CD14-positive monocyte (primary cell): Measurements from ENCODE around the gene PAX8. TPM values are rescaled to one million over a fixed set of nuclear protein-coding genes. Genes with fewer than 3 reads are reported as not detected.

Experiments used
- DNase-seq, 3 donors: peaks; one replicate each; pipeline ENCODE4 v3.0.0-alpha.2; 2011 to 2022
- H2AFZ ChIP-seq: 2 replicates; pipeline ENCODE4 v1.6.0; 2012; ENCODE audit warnings: mild to moderate bottlenecking, low read depth, low read length, inconsistent platforms; ENCODE audit not compliant: insufficient read depth, poor library complexity, severe bottlenecking
- H3K27ac ChIP-seq, 2 donors: 1 replicate in 1 of 2; 2 replicates in 1 of 2; pipeline ENCODE4 v1.5.1; 2012 to 2013; ENCODE audit warnings: low read length in 2 of 2, control low read depth in 1 of 2, inconsistent platforms in 1 of 2, low read depth in 1 of 2, mild to moderate bottlenecking in 1 of 2
- H3K27me3 ChIP-seq, 2 donors: one replicate each; pipeline versions ENCODE4 v1.6.0 to v1.6.1; 2011 to 2013; ENCODE audit warnings: low read length in 2 of 2; ENCODE audit not compliant: control insufficient read depth in 2 of 2, insufficient read depth in 2 of 2
- H3K36me3 ChIP-seq, 2 donors: replicated peaks in 1 of 2; 1 replicate in 1 of 2; 2 replicates in 1 of 2; pipeline versions ENCODE4 v1.5.1 to v1.6.1; 2012 to 2013; ENCODE audit warnings: low read length in 2 of 2, control low read depth in 1 of 2, inconsistent platforms in 1 of 2, mild to moderate bottlenecking in 1 of 2; ENCODE audit not compliant: insufficient read depth in 2 of 2, control insufficient read depth in 1 of 2
- H3K4me1 ChIP-seq, 2 donors: 1 replicate in 1 of 2; 2 replicates in 1 of 2; pipeline versions ENCODE4 v1.5.1 to v1.6.1; 2012 to 2013; ENCODE audit warnings: low read length in 2 of 2, control low read depth in 1 of 2, inconsistent platforms in 1 of 2, mild to moderate bottlenecking in 1 of 2, moderate library complexity in 1 of 2; ENCODE audit not compliant: insufficient read depth in 2 of 2, control insufficient read depth in 1 of 2
- H3K4me2 ChIP-seq: replicated peaks from 2 replicates; pipeline ENCODE3; 2012; ENCODE audit warnings: low read length, moderate library complexity, mild to moderate bottlenecking; ENCODE audit not compliant: poor library complexity, severe bottlenecking; ENCODE audit errors: extremely low read depth
- H3K4me3 ChIP-seq, 3 experiments: fragments of 200-600 bp in 1 of 3; sonication (generic) in 1 of 3; replicated peaks in 1 of 3; 1 replicate in 2 of 3; 2 replicates in 1 of 3; pipeline ENCODE4 v1.5.1; 2011 to 2013; ENCODE audit warnings: low read length in 3 of 3, mild to moderate bottlenecking in 3 of 3, control low read depth in 2 of 3, low read depth in 2 of 3, inconsistent platforms in 1 of 3, moderate library complexity in 1 of 3
- H3K79me2 ChIP-seq: 2 replicates; pipeline ENCODE4 v1.6.0; 2012; ENCODE audit warnings: mild to moderate bottlenecking, control low read depth, inconsistent platforms, low read length, moderate library complexity; ENCODE audit not compliant: insufficient read depth
- H3K9ac ChIP-seq: 2 replicates; pipeline ENCODE4 v1.6.0; 2017; ENCODE audit warnings: low read length, mild to moderate bottlenecking; ENCODE audit not compliant: insufficient read depth, poor library complexity, severe bottlenecking
- H3K9me3 ChIP-seq, 2 donors: replicated peaks in 1 of 2; 1 replicate in 1 of 2; 2 replicates in 1 of 2; pipeline versions ENCODE4 v1.5.1 to v1.6.1; 2012 to 2013; ENCODE audit warnings: low read length in 2 of 2, control low read depth in 1 of 2; ENCODE audit not compliant: control insufficient read depth in 1 of 2, insufficient read depth in 1 of 2
- H4K20me1 ChIP-seq: 2 replicates; pipeline ENCODE4 v1.6.0; 2012; ENCODE audit warnings: mild to moderate bottlenecking, low read length, control low read depth, moderate library complexity; ENCODE audit not compliant: insufficient read depth
- H3K27ac Mint-ChIP-seq, 7 donors: one replicate each; pipeline ENCODE4 v1.8.0; 2020; ENCODE audit warnings: mild to moderate bottlenecking in 7 of 7, mixed read lengths in 7 of 7, moderate library complexity in 6 of 7, inconsistent platforms in 2 of 7
- H3K27me3 Mint-ChIP-seq, 3 donors: one replicate each; pipeline ENCODE4 v1.8.0; 2021 to 2022; ENCODE audit warnings: low read depth in 3 of 3, mild to moderate bottlenecking in 3 of 3, mixed read lengths in 3 of 3, moderate library complexity in 3 of 3, inconsistent platforms in 1 of 3
- H3K36me3 Mint-ChIP-seq, 2 donors: one replicate each; pipeline ENCODE4 v1.8.0; 2020; ENCODE audit warnings: mixed read lengths in 2 of 2, inconsistent platforms in 1 of 2, mild to moderate bottlenecking in 1 of 2
- H3K4me1 Mint-ChIP-seq: one replicate; pipeline ENCODE4 v1.8.0; 2020; ENCODE audit warnings: mild to moderate bottlenecking, mixed read lengths
- H3K4me3 Mint-ChIP-seq, 2 donors: one replicate each; pipeline ENCODE4 v1.8.0; 2020; ENCODE audit warnings: mild to moderate bottlenecking in 2 of 2, mixed read lengths in 2 of 2, moderate library complexity in 1 of 2
- H3K9me3 Mint-ChIP-seq, 7 donors: one replicate each; pipeline ENCODE4 v1.8.0; 2020 to 2022; ENCODE audit warnings: mixed read lengths in 7 of 7, mild to moderate bottlenecking in 6 of 7, moderate library complexity in 6 of 7, inconsistent platforms in 2 of 7
- CTCF ChIP-seq: fragments of 200-600 bp; IDR thresholded peaks from one replicate; pipeline ENCODE4 v1.8.0; 2022; ENCODE audit warnings: antibody characterized with exemption, mild to moderate bottlenecking
- WGBS: methylation state at CpG from one replicate; pipeline ENCODE4 v1.1.5; 2013; ENCODE audit warnings: missing lambda C conversion rate; ENCODE audit not compliant: insufficient coverage; 5-methylcytosine and 5-hydroxymethylcytosine counted together
- intact Hi-C, 2 donors: fragments of 100-400 bp; cut with micrococcal nuclease; formaldehyde crosslinking; loops; one replicate each; pipeline versions ENCODE4 v1.15.0 to v1.15.1; 2023
- polyA plus RNA-seq, 3 donors: library from polyadenylated mRNA; depleted of rRNA in 1 of 3; unstranded in 2 of 3; stranded (reverse) in 1 of 3; fragments of 300-500 nt in 2 of 3; fragments of >200 nt in 1 of 3; fragmentation: Illumina TruSeq in 2 of 3; gene quantifications; 1 replicate in 2 of 3; 2 replicates in 1 of 3; pipeline ENCODE4 v1.2.3, GENCODE V29; 2012 to 2021

PAX8 gene
- polyA plus RNA-seq, 3 donors: 0.26 to 0.47 (median 0.36) TPM

GRCh38 chr2:113229795-113230194 is 48.9 kb downstream of the PAX8 start:
- Histone ChIP-seq H3K4me3 (no peak overlapping the region), H3K27me3 (no peaks in the 10 kb centered on the region), H3K4me1 (peaks cover 21 to 24% of the 10 kb centered on the region in 2 donors), H3K79me2 (no peaks in the 10 kb centered on the region), H3K36me3 (no peaks in the 10 kb centered on the region), H3K9me3 (no peaks in the 10 kb centered on the region), H3K4me2 (no peak overlapping the region), H2AFZ (no peak overlapping the region), H3K9ac (no peak overlapping the region), H3K27ac (no peak overlapping the region), H4K20me1 (no peaks in the 10 kb centered on the region)
- TF ChIP-seq CTCF: no peak
- Mint-ChIP-seq H3K27ac (peak overlapping the region in 3 of 7 donors; percentile 8 to 72 (median 36)), H3K9me3 (peaks cover 0 to 2% (median 0%) of the 10 kb centered on the region in 7 donors), H3K36me3 (peaks cover 0 to 3% of the 10 kb centered on the region in 2 donors), H3K27me3 (peaks cover 0 to 4% (median 0%) of the 10 kb centered on the region in 3 donors), H3K4me3 (no peak overlapping the region), H3K4me1 (peaks cover 41% of the 10 kb centered on the region)
- no peak for DNase-seq
- no CpG with 5 or more reads among the region's 3 CpGs for WGBS
- intact Hi-C loops: no loop called here

GRCh38 chr2:113228991-113229716 is 49.6 kb downstream of the PAX8 start:
- Histone ChIP-seq H4K20me1 (no peaks in the 10 kb centered on the region), H3K79me2 (no peaks in the 10 kb centered on the region), H2AFZ (no peak overlapping the region), H3K27ac (no peak overlapping the region), H3K4me3 (no peak overlapping the region), H3K27me3 (no peaks in the 10 kb centered on the region), H3K4me2 (no peak overlapping the region), H3K36me3 (no peaks in the 10 kb centered on the region), H3K9me3 (no peaks in the 10 kb centered on the region), H3K4me1 (peaks cover 21 to 24% of the 10 kb centered on the region in 2 donors), H3K9ac (no peak overlapping the region)
- no peak overlapping the region for H3K4me3 Mint-ChIP-seq
- intact Hi-C loops: no loop called here
- no peak for TF ChIP-seq CTCF
- DNase-seq: no peak
- peak overlapping the region in 2 of 7 donors; percentile 36 to 72 for H3K27ac Mint-ChIP-seq
- peaks cover 0 to 2% (median 0%) of the 10 kb centered on the region in 7 donors for H3K9me3 Mint-ChIP-seq
- 100% methylated on average over 2 of the region's 3 CpGs for WGBS
- peaks cover 0 to 3% of the 10 kb centered on the region in 2 donors for H3K36me3 Mint-ChIP-seq
- H3K27me3 Mint-ChIP-seq: peaks cover 0 to 4% (median 1%) of the 10 kb centered on the region in 3 donors
- peaks cover 40% of the 10 kb centered on the region for H3K4me1 Mint-ChIP-seq
